Measurements from ENCODE around the gene FAM135A. TPM values are rescaled to one million over a fixed set of nuclear protein-coding genes. Genes with fewer than 3 reads are reported as not detected.

The FAM135A gene
- total RNA-seq, 1 experiment from 2014 or later, result 31.5 TPM

GRCh38 chr6:70380252-70380651, 33.1 kb upstream of the FAM135A start:
- H3K4me1 ChIP-seq (ENCODE audit: control insufficient read depth, insufficient read depth, low read length), result no peaks in the 10 kb centered on the region
- no peak overlapping the region for H3K4me3 ChIP-seq (ENCODE audit: low read depth in 2 of 2, low read length in 2 of 2)
- in situ Hi-C loops (cut with HindIII; ENCODE audit: low pct_unique_long_range_greater_than_20kb, low sequenced_read_pairs) (no loop called here), intact Hi-C loops (cut with micrococcal nuclease; ENCODE audit: unreplicated experiment) (no loop called here)
- H3K27me3 ChIP-seq (ENCODE audit: control insufficient read depth, insufficient read depth, low read length), result no peaks in the 10 kb centered on the region
- no peak for ATAC-seq
- no peak for DNase-seq (ENCODE audit: low read depth, low spot score)
- H3K36me3 ChIP-seq (ENCODE audit: control insufficient read depth, insufficient read depth, low read length), result no peaks in the 10 kb centered on the region
- H3K9me3 ChIP-seq (ENCODE audit: control insufficient read depth, insufficient read depth, low read depth, low read length), result no peaks in the 10 kb centered on the region
- no TSS peak for BruUV-seq (replicated peaks)
- CTCF ChIA-PET, result no interaction called here
- no peak for TF ChIP-seq POLR2AphosphoS5 (IDR thresholded peaks at IDR 0.05; ENCODE audit: low read depth, low read length)
- TF ChIP-seq CTCF (IDR thresholded peaks at IDR 0.05), result no peak
- TF ChIP-seq REST (IDR thresholded peaks at IDR 0.05; ENCODE audit: insufficient read depth in 1 of 2, low read depth in 2 of 2, low read length in 1 of 2), result no peak
- TF ChIP-seq TCF7L2 (IDR thresholded peaks at IDR 0.05; ENCODE audit: low read depth, low read length), result no peak
- no peak for TF ChIP-seq SIN3A (IDR thresholded peaks at IDR 0.05; ENCODE audit: borderline replicate concordance, insufficient read depth, low read depth, low read length)
- no peak overlapping the region for H3K27ac ChIP-seq (ENCODE audit: low read length)
- POLR2A ChIA-PET, result no interaction called here

DNA sequence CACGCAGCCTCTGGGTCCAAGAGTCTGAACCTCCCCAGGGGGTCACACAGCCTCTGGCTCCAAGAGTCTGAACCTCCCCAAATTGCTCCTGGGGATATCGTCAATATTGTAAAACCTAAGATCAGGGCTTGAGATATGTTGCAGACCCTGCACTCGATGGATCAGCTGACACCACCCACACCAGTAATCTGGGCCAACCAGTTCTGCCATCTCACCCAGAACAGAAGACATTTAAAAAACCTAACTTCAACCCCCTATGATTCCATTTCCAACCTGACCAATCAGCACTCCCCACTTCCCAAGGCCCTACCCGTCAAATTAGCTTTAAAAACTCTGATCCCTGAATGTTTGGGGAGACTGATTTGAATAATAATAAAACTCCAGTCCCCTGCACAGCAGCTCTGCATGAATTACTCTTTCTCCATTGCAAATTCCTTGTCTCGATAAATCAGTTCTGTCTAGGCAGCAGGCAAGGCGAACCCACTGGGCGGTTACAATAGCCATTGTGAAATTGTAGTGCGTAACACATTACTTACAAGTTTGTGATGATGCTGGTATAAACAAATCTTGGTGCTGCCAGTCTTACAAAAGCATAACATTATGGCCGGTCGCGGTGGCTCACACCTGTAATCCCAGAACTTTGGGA, 32.4 kb upstream of the FAM135A start:
- no peak overlapping the region for H3K27ac ChIP-seq (ENCODE audit: low read length)
- no peaks in the 10 kb centered on the region for H3K4me1 ChIP-seq (ENCODE audit: control insufficient read depth, insufficient read depth, low read length)
- no peaks in the 10 kb centered on the region for H3K36me3 ChIP-seq (ENCODE audit: control insufficient read depth, insufficient read depth, low read length)
- DNase-seq (ENCODE audit: low read depth, low spot score), result no peak
- BruUV-seq (replicated peaks), result no TSS peak
- TF ChIP-seq REST (IDR thresholded peaks at IDR 0.05; ENCODE audit: insufficient read depth in 1 of 2, low read depth in 2 of 2, low read length in 1 of 2), result no peak
- no peak for TF ChIP-seq SIN3A (IDR thresholded peaks at IDR 0.05; ENCODE audit: borderline replicate concordance, insufficient read depth, low read depth, low read length)
- TF ChIP-seq POLR2AphosphoS5 (IDR thresholded peaks at IDR 0.05; ENCODE audit: low read depth, low read length), result no peak
- TF ChIP-seq CTCF (IDR thresholded peaks at IDR 0.05), result no peak
- TF ChIP-seq TCF7L2 (IDR thresholded peaks at IDR 0.05; ENCODE audit: low read depth, low read length), result no peak
- in situ Hi-C loops (cut with HindIII; ENCODE audit: low pct_unique_long_range_greater_than_20kb, low sequenced_read_pairs) (no loop called here), intact Hi-C loops (cut with micrococcal nuclease; ENCODE audit: unreplicated experiment) (no loop called here)
- no peaks in the 10 kb centered on the region for H3K9me3 ChIP-seq (ENCODE audit: control insufficient read depth, insufficient read depth, low read depth, low read length)
- ChIA-PET CTCF (no interaction called here), POLR2A (interaction anchor here (0.7 kb wide), 1 partner anchor 8 kb away, joined by 4 read pairs; no protein-coding TSS in a partner anchor)
- no peak for ATAC-seq
- H3K27me3 ChIP-seq (ENCODE audit: control insufficient read depth, insufficient read depth, low read length), result no peaks in the 10 kb centered on the region
- no peak overlapping the region for H3K4me3 ChIP-seq (ENCODE audit: low read depth in 2 of 2, low read length in 2 of 2)

Measured in Panc1 (cell line).